OCI-LY1 (cell line): ENCODE results near the gene TMOD3.

ENCODE experiments used
- EZH2 ChIP-seq: fragments of 200-600 bp; sonication (generic), shearing (Covaris generic); IDR thresholded peaks from 2 replicates; pipeline ENCODE4 v1.8.0; 2017; ENCODE audit warnings: borderline replicate concordance, mixed run types, mild to moderate bottlenecking, antibody characterized with exemption, low read length, moderate library complexity, mixed read lengths
- TF ChIP-seq, protein P1 (sequence below): fragments of 200-600 bp; sonication (generic), shearing (Covaris generic); IDR thresholded peaks from 2 replicates; pipeline ENCODE4 v1.5.1; 2017; ENCODE audit warnings: mild to moderate bottlenecking, antibody characterized with exemption, low read length, moderate library complexity, mixed read lengths

GRCh38 chr15:51866161-51866560 is 36.7 kb downstream of the TMOD3 start:
- TF ChIP-seq EZH2 = no peak
- TF ChIP-seq, protein P1, sequence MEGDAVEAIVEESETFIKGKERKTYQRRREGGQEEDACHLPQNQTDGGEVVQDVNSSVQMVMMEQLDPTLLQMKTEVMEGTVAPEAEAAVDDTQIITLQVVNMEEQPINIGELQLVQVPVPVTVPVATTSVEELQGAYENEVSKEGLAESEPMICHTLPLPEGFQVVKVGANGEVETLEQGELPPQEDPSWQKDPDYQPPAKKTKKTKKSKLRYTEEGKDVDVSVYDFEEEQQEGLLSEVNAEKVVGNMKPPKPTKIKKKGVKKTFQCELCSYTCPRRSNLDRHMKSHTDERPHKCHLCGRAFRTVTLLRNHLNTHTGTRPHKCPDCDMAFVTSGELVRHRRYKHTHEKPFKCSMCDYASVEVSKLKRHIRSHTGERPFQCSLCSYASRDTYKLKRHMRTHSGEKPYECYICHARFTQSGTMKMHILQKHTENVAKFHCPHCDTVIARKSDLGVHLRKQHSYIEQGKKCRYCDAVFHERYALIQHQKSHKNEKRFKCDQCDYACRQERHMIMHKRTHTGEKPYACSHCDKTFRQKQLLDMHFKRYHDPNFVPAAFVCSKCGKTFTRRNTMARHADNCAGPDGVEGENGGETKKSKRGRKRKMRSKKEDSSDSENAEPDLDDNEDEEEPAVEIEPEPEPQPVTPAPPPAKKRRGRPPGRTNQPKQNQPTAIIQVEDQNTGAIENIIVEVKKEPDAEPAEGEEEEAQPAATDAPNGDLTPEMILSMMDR = no peak
